A549 (cell line): ENCODE measurements around the gene NINJ1. TPM values are rescaled to one million over a fixed set of nuclear protein-coding genes. Genes with fewer than 3 reads are reported as not detected.

Source experiments
- ATAC-seq, 2 experiments: fragments of 200-7000 bp in 1 of 2; fragments of >200 bp in 1 of 2; cut with Nextera tagmentation in 1 of 2; cut with Tn5 transposase in 1 of 2; 3 replicates each; pipeline versions ENCODE4 v1.8.0 to v1.9.1; 2018 to 2020; ENCODE audit warnings: mild to moderate bottlenecking in 1 of 2, moderate library complexity in 1 of 2
- CTCF ChIA-PET: fragments of 300-600 bp; sonication (Branson Sonifier 250); formaldehyde crosslinking; extraction: SDS; loops from one replicate; lab custom pipeline; 2021; ENCODE audit warnings: antibody characterized with exemption, inconsistent platforms; lab: Yijun Ruan, JAX
- POLR2A ChIA-PET: fragments of 350-600 bp; formaldehyde crosslinking; extraction: SDS; loops from one replicate; lab custom pipeline; 2021; ENCODE audit warnings: antibody characterized with exemption, inconsistent platforms; lab: Yijun Ruan, JAX
- DNase-seq, 2 experiments: peaks; one replicate each; pipeline versions ENCODE4 v3.0.0 to v3.0.0-alpha.2; 2011 to 2016; ENCODE audit warnings: low read depth in 1 of 2, low spot score in 1 of 2
- FAIRE-seq: peaks from 2 replicates; lab custom pipeline; 2011; peaks lifted over from hg19 to GRCh38; lab: Jason Lieb, UNC
- H3K27ac ChIP-seq, 2 experiments: fragments of >200 bp; sonication (Bioruptor Twin); formaldehyde crosslinking; 3 replicates each; pipeline ENCODE4 v1.5.1; 2016 to 2017
- H3K4me1 ChIP-seq: fragments of >200 bp; sonication (Bioruptor Twin); formaldehyde crosslinking; 3 replicates; pipeline ENCODE4 v1.6.1; 2016
- H3K4me2 ChIP-seq: fragments of >200 bp; sonication (Bioruptor Twin); formaldehyde crosslinking; 3 replicates; pipeline ENCODE4 v1.6.1; 2016
- H3K4me3 ChIP-seq: fragments of >200 bp; sonication (Bioruptor Twin); formaldehyde crosslinking; 3 replicates; pipeline ENCODE4 v1.5.1; 2016
- H3K9me3 ChIP-seq: fragments of >200 bp; sonication (Bioruptor Twin); formaldehyde crosslinking; 3 replicates; pipeline ENCODE4 v1.6.1; 2016
- CHD2 ChIP-seq: fragments of 150-350 bp; IDR thresholded peaks from 2 replicates; pipeline ENCODE4 v1.6.1; 2014; ENCODE audit warnings: low read length; ENCODE audit not compliant: partially characterized antibody
- EHF ChIP-seq: fragments of 250-450 bp; sonication (Bioruptor Pico); IDR thresholded peaks from 2 replicates; pipeline ENCODE4 v1.5.0; 2020; ENCODE audit warnings: mild to moderate bottlenecking
- EP300 ChIP-seq, 2 experiments: fragments of >200 bp; sonication (Bioruptor Twin); formaldehyde crosslinking; IDR thresholded peaks; 2 replicates in 1 of 2; 3 replicates in 1 of 2; pipeline ENCODE4 v1.6.1; 2016 to 2017
- ESRRA ChIP-seq: fragments of 150-350 bp; IDR thresholded peaks from 2 replicates; pipeline ENCODE4 v1.6.1; 2014; ENCODE audit warnings: mild to moderate bottlenecking, low read length, borderline replicate concordance
- FOSB ChIP-seq: fragments of 250-450 bp; sonication (Bioruptor Pico); IDR thresholded peaks from 2 replicates; pipeline ENCODE4 v1.5.0; 2020; ENCODE audit warnings: mild to moderate bottlenecking, moderate library complexity
- HDAC2 ChIP-seq: fragments of 200-600 bp; sonication (generic); IDR thresholded peaks from 2 replicates; pipeline ENCODE4 v1.6.1; 2016
- HOXA7 ChIP-seq: fragments of 250-450 bp; sonication (Bioruptor Pico); IDR thresholded peaks from 2 replicates; pipeline ENCODE4 v1.5.0; 2020; ENCODE audit warnings: mild to moderate bottlenecking, moderate library complexity
- HOXB13 ChIP-seq: fragments of 250-450 bp; sonication (Bioruptor Pico); IDR thresholded peaks from 2 replicates; pipeline ENCODE4 v1.5.0; 2020; ENCODE audit warnings: low read depth, mild to moderate bottlenecking, moderate library complexity
- KDM1A ChIP-seq: fragments of 200-600 bp; sonication (generic); IDR thresholded peaks from 2 replicates; pipeline ENCODE4 v1.6.1; 2016; ENCODE audit warnings: low read depth, mild to moderate bottlenecking
- MAFK ChIP-seq: fragments of 450-650 bp; IDR thresholded peaks from 2 replicates; pipeline ENCODE4 v1.6.1; 2014; ENCODE audit not compliant: partially characterized antibody
- MAZ ChIP-seq: fragments of 150-350 bp; IDR thresholded peaks from 2 replicates; pipeline ENCODE4 v1.6.1; 2014; ENCODE audit warnings: antibody characterized with exemption, low read depth, low read length, borderline replicate concordance
- NFE2L2 ChIP-seq: fragments of 150-350 bp; conservative IDR thresholded peaks from 2 replicates; pipeline ENCODE4 v1.6.1; 2014; ENCODE audit warnings: low read length
- NPAS2 ChIP-seq: fragments of 250-450 bp; sonication (Bioruptor Pico); IDR thresholded peaks from 2 replicates; pipeline ENCODE4 v1.8.0; 2022; ENCODE audit warnings: mild to moderate bottlenecking, moderate library complexity, borderline replicate concordance
- NR3C1 ChIP-seq: fragments of >200 bp; sonication (Bioruptor Twin); formaldehyde crosslinking; IDR thresholded peaks from 3 replicates; pipeline ENCODE4 v1.6.1; 2017
- POLR2A ChIP-seq: IDR thresholded peaks from 2 replicates; pipeline ENCODE4 v1.6.1; 2012; ENCODE audit warnings: mild to moderate bottlenecking, low read length
- SREBF2 ChIP-seq: fragments of 450-650 bp; IDR thresholded peaks from 2 replicates; pipeline ENCODE4 v1.6.1; 2014; ENCODE audit warnings: mild to moderate bottlenecking, moderate library complexity
- TFCP2L1 ChIP-seq: fragments of 250-450 bp; sonication (Bioruptor Pico); IDR thresholded peaks from 2 replicates; pipeline ENCODE4 v1.5.0; 2021; ENCODE audit warnings: mild to moderate bottlenecking
- ZNF302 ChIP-seq: fragments of 250-450 bp; sonication (Bioruptor Pico); IDR thresholded peaks from 2 replicates; pipeline ENCODE4 v1.9.0; 2021; ENCODE audit warnings: inconsistent platforms, mild to moderate bottlenecking, moderate library complexity
- ZSCAN20 ChIP-seq: fragments of 250-450 bp; sonication (Bioruptor Pico); IDR thresholded peaks from 2 replicates; pipeline ENCODE4 v1.8.0; 2022; ENCODE audit warnings: mild to moderate bottlenecking, moderate library complexity
- WGBS: methylation state at CpG from one replicate; pipeline ENCODE4 v1.1.6; 2017; ENCODE audit errors: missing lambda C conversion rate; 5-methylcytosine and 5-hydroxymethylcytosine counted together
- polyA plus RNA-seq, 4 experiments: library from polyadenylated mRNA; depleted of rRNA in 3 of 4; stranded (reverse); fragments of >200 nt; fragmentation: RNase III in 1 of 4; extraction: RNeasy Plus Mini Kit Qiagen cat#74134 plus additional on column Dnase treatment in 1 of 4; gene quantifications; 2 replicates in 3 of 4; 3 replicates in 1 of 4; pipeline ENCODE4 v1.2.3, GENCODE V29; 2011 to 2017
- TF ChIP-seq, protein P1 (sequence below): fragments of >200 bp; sonication (Bioruptor Twin); formaldehyde crosslinking; IDR thresholded peaks from 3 replicates; pipeline ENCODE4 v1.6.1; 2016
- TF ChIP-seq, protein P2 (sequence below): fragments of 450-650 bp; IDR thresholded peaks from 2 replicates; pipeline ENCODE4 v1.6.1; 2014; ENCODE audit warnings: antibody characterized with exemption
- TF ChIP-seq, protein P3 (sequence below): IDR thresholded peaks from 2 replicates; pipeline ENCODE4 v1.6.1; 2012; ENCODE audit warnings: low read depth, borderline replicate concordance
- TF ChIP-seq, protein P4 (sequence below): IDR thresholded peaks from 2 replicates; pipeline ENCODE4 v1.6.1; 2012
- TF ChIP-seq, protein P5 (sequence below): fragments of 250-450 bp; sonication (Bioruptor Pico); IDR thresholded peaks from 2 replicates; pipeline ENCODE4 v1.5.0; 2020; ENCODE audit warnings: low read depth, mild to moderate bottlenecking, moderate library complexity
- TF ChIP-seq, protein P6 (sequence below): fragments of 250-450 bp; sonication (Bioruptor Pico); IDR thresholded peaks from 2 replicates; pipeline ENCODE4 v1.5.0; 2021; ENCODE audit warnings: mild to moderate bottlenecking, moderate library complexity, borderline replicate concordance

Gene NINJ1
- polyA plus RNA-seq, 2 of the 4 experiments (the other 2 are of a cell fraction) = 27.0 to 60.4 TPM

DNA sequence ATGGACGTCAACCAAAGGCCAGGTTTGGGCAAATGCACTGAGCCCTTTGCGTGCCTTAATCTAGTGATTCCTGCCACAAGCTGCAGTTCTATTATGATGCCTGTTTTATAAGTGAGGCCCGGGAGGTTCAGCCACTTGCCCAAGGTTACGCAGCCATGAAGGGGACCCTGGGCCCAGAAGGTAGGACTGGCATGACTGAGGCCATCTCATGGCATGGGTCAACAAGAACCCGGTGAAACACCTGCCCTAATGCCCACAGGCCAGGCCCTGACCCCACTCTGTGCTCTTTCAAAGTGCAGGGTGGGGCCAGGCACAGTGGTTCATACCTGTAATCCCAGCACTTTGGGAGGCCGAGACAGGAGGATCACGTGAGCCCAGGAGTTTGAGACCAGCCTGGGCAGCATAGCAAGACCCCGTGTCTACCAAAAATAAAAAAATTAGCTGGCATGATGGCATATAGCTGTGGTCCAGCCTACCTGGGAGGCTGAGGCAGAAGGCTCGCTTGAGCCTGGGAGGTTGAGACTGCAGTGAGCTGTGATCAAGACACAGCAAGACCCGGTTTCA, 8.6 kb downstream of the NINJ1 start:
- 93% methylated on average over 10 of the region's 10 CpGs for whole genome bisulfite sequencing
- no peak for FAIRE-seq

DNA sequence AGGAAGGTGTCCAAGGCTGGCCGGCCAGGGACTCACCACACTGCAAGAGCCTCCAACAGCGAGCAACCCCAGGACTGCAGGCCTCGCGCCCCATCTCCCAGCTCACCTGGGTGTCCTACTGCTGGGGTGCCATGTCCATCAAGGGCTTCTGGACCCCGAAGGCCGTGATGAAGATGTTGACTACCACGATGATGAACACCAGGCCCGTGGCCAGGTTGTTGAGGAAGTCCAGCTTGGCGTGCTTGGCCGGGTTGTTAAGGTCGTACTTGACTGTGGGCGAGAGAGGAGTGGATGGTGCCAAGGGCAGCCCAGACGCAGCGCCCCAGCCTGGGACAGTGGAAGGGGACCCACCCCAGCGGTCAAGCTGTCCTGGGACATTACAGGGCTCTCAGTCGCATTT, 9.3 kb downstream of the NINJ1 start:
- POLR2A ChIA-PET = no interaction called here
- FAIRE-seq (no peak), DNase-seq (no peak), ATAC-seq (no peak)
- Histone ChIP-seq H3K27ac (no peak overlapping the region), H3K4me3 (no peak overlapping the region), H3K4me2 (no peak overlapping the region), H3K9me3 (no peaks in the 10 kb centered on the region), H3K4me1 (peaks cover 12% of the 10 kb centered on the region)
- TF ChIP-seq HOXA7 = no peak
- TF ChIP-seq HDAC2 = no peak
- TF ChIP-seq, protein P1, sequence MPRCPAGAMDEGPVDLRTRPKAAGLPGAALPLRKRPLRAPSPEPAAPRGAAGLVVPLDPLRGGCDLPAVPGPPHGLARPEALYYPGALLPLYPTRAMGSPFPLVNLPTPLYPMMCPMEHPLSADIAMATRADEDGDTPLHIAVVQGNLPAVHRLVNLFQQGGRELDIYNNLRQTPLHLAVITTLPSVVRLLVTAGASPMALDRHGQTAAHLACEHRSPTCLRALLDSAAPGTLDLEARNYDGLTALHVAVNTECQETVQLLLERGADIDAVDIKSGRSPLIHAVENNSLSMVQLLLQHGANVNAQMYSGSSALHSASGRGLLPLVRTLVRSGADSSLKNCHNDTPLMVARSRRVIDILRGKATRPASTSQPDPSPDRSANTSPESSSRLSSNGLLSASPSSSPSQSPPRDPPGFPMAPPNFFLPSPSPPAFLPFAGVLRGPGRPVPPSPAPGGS = no peak
- TF ChIP-seq, protein P2, sequence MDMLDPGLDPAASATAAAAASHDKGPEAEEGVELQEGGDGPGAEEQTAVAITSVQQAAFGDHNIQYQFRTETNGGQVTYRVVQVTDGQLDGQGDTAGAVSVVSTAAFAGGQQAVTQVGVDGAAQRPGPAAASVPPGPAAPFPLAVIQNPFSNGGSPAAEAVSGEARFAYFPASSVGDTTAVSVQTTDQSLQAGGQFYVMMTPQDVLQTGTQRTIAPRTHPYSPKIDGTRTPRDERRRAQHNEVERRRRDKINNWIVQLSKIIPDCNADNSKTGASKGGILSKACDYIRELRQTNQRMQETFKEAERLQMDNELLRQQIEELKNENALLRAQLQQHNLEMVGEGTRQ = no peak
- TF ChIP-seq, protein P3, sequence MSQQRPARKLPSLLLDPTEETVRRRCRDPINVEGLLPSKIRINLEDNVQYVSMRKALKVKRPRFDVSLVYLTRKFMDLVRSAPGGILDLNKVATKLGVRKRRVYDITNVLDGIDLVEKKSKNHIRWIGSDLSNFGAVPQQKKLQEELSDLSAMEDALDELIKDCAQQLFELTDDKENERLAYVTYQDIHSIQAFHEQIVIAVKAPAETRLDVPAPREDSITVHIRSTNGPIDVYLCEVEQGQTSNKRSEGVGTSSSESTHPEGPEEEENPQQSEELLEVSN = no peak
- TF ChIP-seq NFE2L2 = no peak
- no peak for TF ChIP-seq MAFK
- TF ChIP-seq EHF (CRISPR knock-in tag) = no peak
- TF ChIP-seq CHD2 = no peak
- TF ChIP-seq TFCP2L1 (CRISPR knock-in tag) = no peak
- WGBS = 95% methylated on average over 14 of the region's 16 CpGs
- CTCF ChIA-PET = interaction anchor here (1.0 to 8.0 kb wide), 7 partner anchors 10 to 180 kb away, joined by 3 to 42 read pairs (median 4); partner anchors contain the start of gene NINJ1

More for the DNA sequence above, 8.6 kb downstream of the NINJ1 start:
- Histone ChIP-seq H3K4me2 (no peak overlapping the region), H3K4me1 (peaks cover 12% of the 10 kb centered on the region), H3K27ac (no peak overlapping the region), H3K4me3 (no peak overlapping the region), H3K9me3 (no peaks in the 10 kb centered on the region)
- ChIA-PET POLR2A (no interaction called here), CTCF (interaction anchor here (0.6 to 8.0 kb wide), 8 partner anchors 10 to 180 kb away, joined by 3 to 42 read pairs (median 4); partner anchors contain the start of gene NINJ1)
- no peak for ATAC-seq
- no peak for TF ChIP-seq SREBF2
- TF ChIP-seq, protein P4, sequence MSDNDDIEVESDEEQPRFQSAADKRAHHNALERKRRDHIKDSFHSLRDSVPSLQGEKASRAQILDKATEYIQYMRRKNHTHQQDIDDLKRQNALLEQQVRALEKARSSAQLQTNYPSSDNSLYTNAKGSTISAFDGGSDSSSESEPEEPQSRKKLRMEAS = no peak
- TF ChIP-seq ZNF302 = no peak
- TF ChIP-seq FOSB (CRISPR knock-in tag) = no peak
- TF ChIP-seq HOXA7 = no peak
- no peak for TF ChIP-seq MAFK
- no peak for TF ChIP-seq NR3C1
- TF ChIP-seq NPAS2 = no peak
- TF ChIP-seq, protein P5, sequence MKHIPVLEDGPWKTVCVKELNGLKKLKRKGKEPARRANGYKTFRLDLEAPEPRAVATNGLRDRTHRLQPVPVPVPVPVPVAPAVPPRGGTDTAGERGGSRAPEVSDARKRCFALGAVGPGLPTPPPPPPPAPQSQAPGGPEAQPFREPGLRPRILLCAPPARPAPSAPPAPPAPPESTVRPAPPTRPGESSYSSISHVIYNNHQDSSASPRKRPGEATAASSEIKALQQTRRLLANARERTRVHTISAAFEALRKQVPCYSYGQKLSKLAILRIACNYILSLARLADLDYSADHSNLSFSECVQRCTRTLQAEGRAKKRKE = no peak
- no peak for TF ChIP-seq HOXB13 (CRISPR knock-in tag)
- TF ChIP-seq POLR2A = no peak
- TF ChIP-seq, protein P6, sequence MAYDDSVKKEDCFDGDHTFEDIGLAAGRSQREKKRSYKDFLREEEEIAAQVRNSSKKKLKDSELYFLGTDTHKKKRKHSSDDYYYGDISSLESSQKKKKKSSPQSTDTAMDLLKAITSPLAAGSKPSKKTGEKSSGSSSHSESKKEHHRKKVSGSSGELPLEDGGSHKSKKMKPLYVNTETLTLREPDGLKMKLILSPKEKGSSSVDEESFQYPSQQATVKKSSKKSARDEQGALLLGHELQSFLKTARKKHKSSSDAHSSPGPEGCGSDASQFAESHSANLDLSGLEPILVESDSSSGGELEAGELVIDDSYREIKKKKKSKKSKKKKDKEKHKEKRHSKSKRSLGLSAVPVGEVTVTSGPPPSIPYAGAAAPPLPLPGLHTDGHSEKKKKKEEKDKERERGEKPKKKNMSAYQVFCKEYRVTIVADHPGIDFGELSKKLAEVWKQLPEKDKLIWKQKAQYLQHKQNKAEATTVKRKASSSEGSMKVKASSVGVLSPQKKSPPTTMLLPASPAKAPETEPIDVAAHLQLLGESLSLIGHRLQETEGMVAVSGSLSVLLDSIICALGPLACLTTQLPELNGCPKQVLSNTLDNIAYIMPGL (CRISPR knock-in tag) = no peak
- TF ChIP-seq ESRRA = no peak
- no peak for TF ChIP-seq ZSCAN20 (CRISPR knock-in tag)
- TF ChIP-seq EP300 (IDR thresholded peaks at IDR 0.05) = no peak
- TF ChIP-seq KDM1A = no peak
- no peak for TF ChIP-seq MAZ
- TF ChIP-seq, all 56 proteins: peak for 0
- DNase-seq = no peak
